Epithelial cell of esophagus (primary cell): ENCODE results near the gene REPS1.

Experiments
- DNase-seq: peaks from one replicate; pipeline ENCODE4 v3.0.0; 2010; ENCODE audit warnings: low read depth
- H3K4me3 ChIP-seq: 2 replicates; pipeline ENCODE4 v1.5.1; 2011; ENCODE audit warnings: mild to moderate bottlenecking, low read length, control low read depth
- CTCF ChIP-seq: IDR thresholded peaks from 2 replicates; pipeline ENCODE4 v1.5.1; 2011; ENCODE audit warnings: low read depth, mild to moderate bottlenecking, low read length, control low read depth, inconsistent platforms; ENCODE audit not compliant: insufficient read depth; ENCODE audit errors: missing control alignments

The REPS1 gene

GRCh38 chr6:139014945-139015344 is 26.9 kb upstream of the REPS1 start:
- TF ChIP-seq CTCF = no peak
- no peak for DNase-seq
- H3K4me3 ChIP-seq = no peak overlapping the region

GRCh38 chr6:139013185-139013800 is 25.2 kb upstream of the REPS1 start:
- H3K4me3 ChIP-seq = no peak overlapping the region
- no peak for TF ChIP-seq CTCF
- no peak for DNase-seq

- H3K4me3 ChIP-seq = no peak overlapping the region
- no peak for TF ChIP-seq CTCF
- DNase-seq = no peak
These were observed 23.9 kb upstream of the REPS1 start for GRCh38 chr6:139011980-139012379.

GRCh38 chr6:139010674-139011073 is 22.6 kb upstream of the REPS1 start:
- no peak overlapping the region for H3K4me3 ChIP-seq
- no peak for DNase-seq
- no peak for TF ChIP-seq CTCF

GRCh38 chr6:139008117-139008516 is 20.1 kb upstream of the REPS1 start:
- TF ChIP-seq CTCF = no peak
- no peak overlapping the region for H3K4me3 ChIP-seq
- no peak for DNase-seq

GRCh38 chr6:139007428-139007827 is 19.4 kb upstream of the REPS1 start:
- no peak overlapping the region for H3K4me3 ChIP-seq
- no peak for TF ChIP-seq CTCF
- no peak for DNase-seq

- no peak for TF ChIP-seq CTCF
- DNase-seq = no peak
These were observed 18.4 kb upstream of the REPS1 start for GRCh38 chr6:139006477-139006876.

More at GRCh38 chr6:139006477-139006876, 18.4 kb upstream of the REPS1 start:
- no peak overlapping the region for H3K4me3 ChIP-seq
